HepG2 (cell line): ENCODE results near the gene SERPINA6. TPM values are rescaled to one million over a fixed set of nuclear protein-coding genes. Genes with fewer than 3 reads are reported as not detected.

ENCODE experiments used
- GATAD2A ChIP-seq: IDR thresholded peaks from 2 replicates; pipeline ENCODE4 v1.6.1; 2016
- MXD4 ChIP-seq: IDR thresholded peaks from 2 replicates; pipeline ENCODE4 v1.6.1; 2016; ENCODE audit warnings: mild to moderate bottlenecking, missing biosample characterization, missing genetic modification reagents
- MYC ChIP-seq: sonication (generic); formaldehyde crosslinking; IDR thresholded peaks from 2 replicates; pipeline ENCODE4 v1.9.0; 2021; ENCODE audit warnings: missing genetic modification reagents, borderline replicate concordance
- NR2F1 ChIP-seq, 2 experiments: fragments of 450-650 bp in 1 of 2; formaldehyde crosslinking in 1 of 2; IDR thresholded peaks; 2 replicates each; pipeline versions ENCODE4 v1.5.0 to v1.6.1; 2016 to 2020; ENCODE audit warnings: mild to moderate bottlenecking in 1 of 2, missing compliant biosample characterization in 1 of 2, missing genetic modification reagents in 1 of 2, moderate library complexity in 1 of 2
- PPARG ChIP-seq: conservative IDR thresholded peaks from 2 replicates; pipeline ENCODE4 v1.6.1; 2016; ENCODE audit warnings: missing biosample characterization, missing genetic modification reagents
- REPIN1 ChIP-seq: sonication (generic); formaldehyde crosslinking; IDR thresholded peaks from 2 replicates; pipeline ENCODE4 v1.8.0; 2022; ENCODE audit warnings: missing genetic modification reagents, low read depth, mild to moderate bottlenecking, borderline replicate concordance
- RORA ChIP-seq: sonication (generic); formaldehyde crosslinking; IDR thresholded peaks from 2 replicates; pipeline ENCODE4 v1.5.0; 2020; ENCODE audit warnings: mild to moderate bottlenecking, missing genetic modification reagents, moderate library complexity
- SMAD1 ChIP-seq: sonication (generic); formaldehyde crosslinking; IDR thresholded peaks from 2 replicates; pipeline ENCODE4 v1.4.0; 2020; ENCODE audit warnings: missing genetic modification reagents, low read depth, mild to moderate bottlenecking, borderline replicate concordance
- SNRNP70 ChIP-seq: fragments of 200-400 bp; formaldehyde crosslinking; IDR thresholded peaks from 2 replicates; pipeline ENCODE4 v1.6.1; 2017; ENCODE audit warnings: mild to moderate bottlenecking, low read depth, low read length, moderate library complexity
- SP5 ChIP-seq: IDR thresholded peaks from 2 replicates; pipeline ENCODE4 v1.6.1; 2016; ENCODE audit warnings: low read depth, borderline replicate concordance
- TGIF2 ChIP-seq: IDR thresholded peaks from 2 replicates; pipeline ENCODE4 v1.6.1; 2016; ENCODE audit warnings: control low read depth, missing compliant biosample characterization
- ZBTB49 ChIP-seq: sonication (generic); formaldehyde crosslinking; IDR thresholded peaks from 2 replicates; pipeline ENCODE4 v1.4.0; 2020; ENCODE audit warnings: missing genetic modification reagents, borderline replicate concordance
- ZBTB7B ChIP-seq: sonication (generic); formaldehyde crosslinking; IDR thresholded peaks from 2 replicates; pipeline ENCODE4 v1.4.0; 2020; ENCODE audit warnings: missing genetic modification reagents
- ZBTB8A ChIP-seq: sonication (generic); formaldehyde crosslinking; IDR thresholded peaks from 2 replicates; pipeline ENCODE4 v1.4.0; 2020; ENCODE audit warnings: mild to moderate bottlenecking, low read depth, missing genetic modification reagents, borderline replicate concordance
- ZNF264 ChIP-seq: sonication (generic); formaldehyde crosslinking; IDR thresholded peaks from 2 replicates; pipeline ENCODE4 v1.4.0; 2020; ENCODE audit warnings: missing genetic modification reagents
- ZNF564 ChIP-seq: sonication (generic); formaldehyde crosslinking; IDR thresholded peaks from 2 replicates; pipeline ENCODE4 v1.8.1; 2023; ENCODE audit warnings: mild to moderate bottlenecking, missing genetic modification reagents
- ZNF644 ChIP-seq: IDR thresholded peaks from 2 replicates; pipeline ENCODE4 v1.6.1; 2016; ENCODE audit warnings: low read depth
- ZNF691 ChIP-seq: sonication (generic); formaldehyde crosslinking; IDR thresholded peaks from 2 replicates; pipeline ENCODE4 v1.4.0; 2020; ENCODE audit warnings: missing genetic modification reagents, low read depth, mild to moderate bottlenecking, borderline replicate concordance
- polyA plus RNA-seq, 8 experiments: library from polyadenylated mRNA; depleted of rRNA in 3 of 8; stranded (reverse) in 7 of 8; unstranded in 1 of 8; fragments of >200 nt; fragmentation: Illumina TruSeq in 4 of 8; extraction: Trizol in 4 of 8; gene quantifications; 2 replicates each; pipeline versions ENCODE4 v1.2.1 to v1.2.3, GENCODE V29; 2011 to 2016; ENCODE audit warnings: low read depth in 4 of 8, missing spikeins in 1 of 8, mixed read lengths in 1 of 8; ENCODE audit not compliant: insufficient read depth in 1 of 8
- total RNA-seq, 5 experiments: library from RNA; depleted of rRNA; stranded (reverse); fragments of >200 nt; fragmentation: Illumina TruSeq; extraction: Trizol; gene quantifications; 2 replicates each; pipeline ENCODE4 v1.2.3, GENCODE V29; 2016; ENCODE audit warnings: low read depth in 1 of 5
- TF ChIP-seq, protein P1 (sequence below): sonication (generic); formaldehyde crosslinking; IDR thresholded peaks from 2 replicates; pipeline ENCODE4 v1.5.0; 2020; ENCODE audit warnings: missing genetic modification reagents
- TF ChIP-seq, protein P2 (sequence below): sonication (generic); formaldehyde crosslinking; IDR thresholded peaks from 2 replicates; pipeline ENCODE4 v1.4.0; 2020; ENCODE audit warnings: missing genetic modification reagents

The SERPINA6 gene
- total and polyA plus RNA-seq, 2 of the 13 experiments (the other 11 are each of a cell fraction or from before 2014, with no cell fraction given): 260 to 333 TPM

- TF ChIP-seq, protein P1, sequence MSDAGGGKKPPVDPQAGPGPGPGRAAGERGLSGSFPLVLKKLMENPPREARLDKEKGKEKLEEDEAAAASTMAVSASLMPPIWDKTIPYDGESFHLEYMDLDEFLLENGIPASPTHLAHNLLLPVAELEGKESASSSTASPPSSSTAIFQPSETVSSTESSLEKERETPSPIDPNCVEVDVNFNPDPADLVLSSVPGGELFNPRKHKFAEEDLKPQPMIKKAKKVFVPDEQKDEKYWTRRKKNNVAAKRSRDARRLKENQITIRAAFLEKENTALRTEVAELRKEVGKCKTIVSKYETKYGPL: 0 out of 2 replicates have a peak, but pooled peaks have one; percentile 59
- no peak; the same call in 1 of the 2 replicates for TF ChIP-seq MYC
- 0 out of 2 replicates have a peak, but pooled peaks have one; percentile 46 for TF ChIP-seq ZNF564 (CRISPR knock-in tag)
- TF ChIP-seq REPIN1: peak; percentile 82; the same call in 1 of the 2 replicates
- TF ChIP-seq SNRNP70: no peak
- peak; percentile 84 for TF ChIP-seq GATAD2A (CRISPR knock-in tag)
- 0 out of 2 replicates have a peak, but pooled peaks have one; percentile 47 for TF ChIP-seq SMAD1 (CRISPR knock-in tag)
- no peak for TF ChIP-seq MXD4 (CRISPR knock-in tag)
- TF ChIP-seq ZBTB7B: peak; percentile 79; the same call in 1 of the 2 replicates
- TF ChIP-seq ZNF264 (CRISPR knock-in tag): peak; percentile 78
- TF ChIP-seq NR2F1 (CRISPR knock-in tag; IDR thresholded peaks at IDR 0.05): 0 out of 4 replicates have a peak, but pooled peaks of 1 of the 2 experiments have one; percentile 27
- peak; percentile 21 for TF ChIP-seq TGIF2 (CRISPR knock-in tag)
- peak; percentile 86 for TF ChIP-seq ZNF644
- no peak; the same call in 1 of the 2 replicates for TF ChIP-seq ZBTB49 (CRISPR knock-in tag)
- TF ChIP-seq RORA: no peak
- no peak for TF ChIP-seq ZBTB8A (CRISPR knock-in tag)
- TF ChIP-seq PPARG (CRISPR knock-in tag): peak; percentile 87
- TF ChIP-seq, protein P2, sequence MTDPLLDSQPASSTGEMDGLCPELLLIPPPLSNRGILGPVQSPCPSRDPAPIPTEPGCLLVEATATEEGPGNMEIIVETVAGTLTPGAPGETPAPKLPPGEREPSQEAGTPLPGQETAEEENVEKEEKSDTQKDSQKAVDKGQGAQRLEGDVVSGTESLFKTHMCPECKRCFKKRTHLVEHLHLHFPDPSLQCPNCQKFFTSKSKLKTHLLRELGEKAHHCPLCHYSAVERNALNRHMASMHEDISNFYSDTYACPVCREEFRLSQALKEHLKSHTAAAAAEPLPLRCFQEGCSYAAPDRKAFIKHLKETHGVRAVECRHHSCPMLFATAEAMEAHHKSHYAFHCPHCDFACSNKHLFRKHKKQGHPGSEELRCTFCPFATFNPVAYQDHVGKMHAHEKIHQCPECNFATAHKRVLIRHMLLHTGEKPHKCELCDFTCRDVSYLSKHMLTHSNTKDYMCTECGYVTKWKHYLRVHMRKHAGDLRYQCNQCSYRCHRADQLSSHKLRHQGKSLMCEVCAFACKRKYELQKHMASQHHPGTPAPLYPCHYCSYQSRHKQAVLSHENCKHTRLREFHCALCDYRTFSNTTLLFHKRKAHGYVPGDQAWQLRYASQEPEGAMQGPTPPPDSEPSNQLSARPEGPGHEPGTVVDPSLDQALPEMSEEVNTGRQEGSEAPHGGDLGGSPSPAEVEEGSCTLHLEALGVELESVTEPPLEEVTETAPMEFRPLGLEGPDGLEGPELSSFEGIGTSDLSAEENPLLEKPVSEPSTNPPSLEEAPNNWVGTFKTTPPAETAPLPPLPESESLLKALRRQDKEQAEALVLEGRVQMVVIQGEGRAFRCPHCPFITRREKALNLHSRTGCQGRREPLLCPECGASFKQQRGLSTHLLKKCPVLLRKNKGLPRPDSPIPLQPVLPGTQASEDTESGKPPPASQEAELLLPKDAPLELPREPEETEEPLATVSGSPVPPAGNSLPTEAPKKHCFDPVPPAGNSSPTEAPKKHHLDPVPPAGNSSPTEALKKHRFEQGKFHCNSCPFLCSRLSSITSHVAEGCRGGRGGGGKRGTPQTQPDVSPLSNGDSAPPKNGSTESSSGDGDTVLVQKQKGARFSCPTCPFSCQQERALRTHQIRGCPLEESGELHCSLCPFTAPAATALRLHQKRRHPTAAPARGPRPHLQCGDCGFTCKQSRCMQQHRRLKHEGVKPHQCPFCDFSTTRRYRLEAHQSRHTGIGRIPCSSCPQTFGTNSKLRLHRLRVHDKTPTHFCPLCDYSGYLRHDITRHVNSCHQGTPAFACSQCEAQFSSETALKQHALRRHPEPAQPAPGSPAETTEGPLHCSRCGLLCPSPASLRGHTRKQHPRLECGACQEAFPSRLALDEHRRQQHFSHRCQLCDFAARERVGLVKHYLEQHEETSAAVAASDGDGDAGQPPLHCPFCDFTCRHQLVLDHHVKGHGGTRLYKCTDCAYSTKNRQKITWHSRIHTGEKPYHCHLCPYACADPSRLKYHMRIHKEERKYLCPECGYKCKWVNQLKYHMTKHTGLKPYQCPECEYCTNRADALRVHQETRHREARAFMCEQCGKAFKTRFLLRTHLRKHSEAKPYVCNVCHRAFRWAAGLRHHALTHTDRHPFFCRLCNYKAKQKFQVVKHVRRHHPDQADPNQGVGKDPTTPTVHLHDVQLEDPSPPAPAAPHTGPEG: peak; percentile 46; the same call in 1 of the 2 replicates
- peak; percentile 72; the same call in 1 of the 2 replicates for TF ChIP-seq SP5 (CRISPR knock-in tag)
- TF ChIP-seq ZNF691 (CRISPR knock-in tag): peak; percentile 84
Observed at GRCh38 chr14:94292872-94293577, 30.1 kb downstream of the SERPINA6 start, which contains the start of gene SERPINA10 (continued).
